ENCODE results near the gene RUFY3. TPM values are rescaled to one million over a fixed set of nuclear protein-coding genes. Genes with fewer than 3 reads are reported as not detected.

RUFY3 gene
- total and polyA plus RNA-seq, 9 of the 15 experiments (the other 6 are each of a cell fraction or from before 2014, with no cell fraction given) = 4.2 to 31.1 (median 21.5) TPM

- TF ChIP-seq RERE (CRISPR knock-in tag; IDR thresholded peaks at IDR 0.05; ENCODE audit: borderline replicate concordance) (no peak), HNRNPH1 (optimal IDR thresholded peaks at IDR 0.05; ENCODE audit: low read depth, low read length) (no peak), IRF9 (tag; IDR thresholded peaks at IDR 0.05) (no peak), ATF6 (CRISPR knock-in tag; IDR thresholded peaks at IDR 0.05) (no peak), ZNF316 (IDR thresholded peaks at IDR 0.05) (no peak), HES1 (IDR thresholded peaks at IDR 0.05; ENCODE audit: low read depth) (no peak), ZFP91 (CRISPR knock-in tag; IDR thresholded peaks at IDR 0.05) (peak; percentile 67; the same call in 1 of the 2 replicates), ZNF830 (CRISPR knock-in tag; IDR thresholded peaks at IDR 0.05) (no peak), KDM2B (CRISPR knock-in tag; IDR thresholded peaks at IDR 0.05) (peak; percentile 87), COPS2 (conservative IDR thresholded peaks at IDR 0.05) (no peak), ZNF655 (CRISPR knock-in tag; IDR thresholded peaks at IDR 0.05) (no peak), PHB (CRISPR knock-in tag; IDR thresholded peaks at IDR 0.05) (no peak), DMBX1 (CRISPR knock-in tag; IDR thresholded peaks at IDR 0.05; ENCODE audit: borderline replicate concordance) (no peak)
Measured at GRCh38 chr4:70687821-70688794, 33.7 kb upstream of the RUFY3 start, which contains the start of gene UTP3 (continued).

All from K562 (cell line).